Spleen (tissue), 11 donors: Measurements from ENCODE around the gene MSH3. TPM values are rescaled to one million over a fixed set of nuclear protein-coding genes. Genes with fewer than 3 reads are reported as not detected.

Experiments used
- DNase-seq: peaks from one replicate; pipeline ENCODE4 v3.0.0-alpha.2; 2020
- H3K27ac ChIP-seq, 8 donors: fragments of 200-600 bp; sonication (generic) in 7 of 8; 1 replicate in 4 of 8; 2 replicates in 4 of 8; pipeline versions ENCODE4 v1.5.0 to v1.8.0; 2016 to 2021; ENCODE audit warnings: inconsistent platforms in 4 of 8, mild to moderate bottlenecking in 4 of 8, moderate library complexity in 1 of 8
- H3K27me3 ChIP-seq, 7 donors: fragments of 200-600 bp; sonication (generic) in 6 of 7; replicated peaks in 1 of 7; 1 replicate in 4 of 7; 2 replicates in 3 of 7; pipeline versions ENCODE4 v1.5.0 to v1.8.0; 2016 to 2021; ENCODE audit warnings: inconsistent platforms in 3 of 7, mild to moderate bottlenecking in 1 of 7
- H3K36me3 ChIP-seq, 6 donors: fragments of 200-600 bp; sonication (generic) in 5 of 6; 1 replicate in 4 of 6; 2 replicates in 2 of 6; pipeline versions ENCODE4 v1.5.0 to v1.8.0; 2016 to 2021; ENCODE audit warnings: inconsistent platforms in 2 of 6
- H3K4me1 ChIP-seq, 6 donors: fragments of 200-600 bp; sonication (generic) in 5 of 6; 1 replicate in 3 of 6; 2 replicates in 3 of 6; pipeline versions ENCODE4 v1.5.0 to v1.8.0; 2016 to 2021; ENCODE audit warnings: inconsistent platforms in 3 of 6
- H3K4me3 ChIP-seq, 8 donors: fragments of 200-600 bp; sonication (generic) in 7 of 8; 1 replicate in 4 of 8; 2 replicates in 4 of 8; pipeline versions ENCODE4 v1.5.0 to v1.8.0; 2016 to 2021; ENCODE audit warnings: inconsistent platforms in 4 of 8, mild to moderate bottlenecking in 4 of 8, moderate library complexity in 2 of 8
- H3K9me3 ChIP-seq, 8 donors: fragments of 200-600 bp; sonication (generic) in 7 of 8; 1 replicate in 4 of 8; 2 replicates in 4 of 8; pipeline versions ENCODE4 v1.5.0 to v1.8.0; 2016 to 2021; ENCODE audit warnings: inconsistent platforms in 4 of 8
- CTCF ChIP-seq, 11 experiments: fragments of 200-600 bp in 7 of 11; fragments of 450-650 bp in 4 of 11; sonication (generic) in 4 of 11; IDR thresholded peaks in 8 of 11; conservative IDR thresholded peaks in 3 of 11; 1 replicate in 7 of 11; 2 replicates in 4 of 11; pipeline versions ENCODE4 v1.4.0 to v1.8.0; 2016 to 2021; ENCODE audit warnings: antibody characterized with exemption in 11 of 11, inconsistent platforms in 4 of 11, mild to moderate bottlenecking in 1 of 11
- POLR2A ChIP-seq, 3 donors: fragments of 450-650 bp; IDR thresholded peaks; one replicate each; pipeline ENCODE4 v1.5.1; 2017; ENCODE audit warnings: antibody characterized with exemption in 3 of 3, mild to moderate bottlenecking in 1 of 3
- POLR2AphosphoS5 ChIP-seq, 3 donors: sonication (generic); formaldehyde crosslinking; IDR thresholded peaks; one replicate each; pipeline ENCODE4 v1.5.1; 2017; ENCODE audit warnings: antibody characterized with exemption in 3 of 3
- WGBS, 5 donors: extraction: QIAGEN DNeasy Blood & Tissue Kit in 3 of 5; methylation state at CpG; one replicate each; pipeline versions ENCODE4 v1.1.5 to v1.1.7; 2013 to 2018; 5-methylcytosine and 5-hydroxymethylcytosine counted together
- intact Hi-C: fragments of 100-400 bp; cut with DNase I; formaldehyde crosslinking; loops from one replicate; pipeline ENCODE4 v1.15.0; 2023; ENCODE audit warnings: low total_unique reads
- polyA plus RNA-seq, 3 donors: library from polyadenylated mRNA; stranded (reverse); fragments of 200-250 nt; gene quantifications; one replicate each; pipeline ENCODE4 v1.2.1, GENCODE V29; 2013
- total RNA-seq, 7 donors: library from RNA; depleted of rRNA in 3 of 7; stranded (reverse); fragments of >200 nt in 3 of 7; fragmentation: NEBNext Ultra II Directional in 4 of 7; extraction: Animal tissue kit (Norgen Biotek cat#: 25700) in 4 of 7; gene quantifications; one replicate each; pipeline versions ENCODE4 v1.1.0 to v1.2.1, GENCODE V29; 2016 to 2021
- donor health status: healthy with polysubstance abuse.
- donor health status: DM: no; HTN: no; CAD: no; lungs with moderate emphysema.
- donor health status: DM: no; HTN: no; CAD: no.
- donor health status: Bipolar disorder and iron deficiency.
- donor health status: healthy.
- donor health status: DM: no; HTN: no; CAD: no.
- donor health status: DM: yes; HTN: yes; CAD: no.

Gene MSH3
- total and polyA plus RNA-seq, 10 donors, result 2.3 to 17.0 (median 14.6) TPM

DNA sequence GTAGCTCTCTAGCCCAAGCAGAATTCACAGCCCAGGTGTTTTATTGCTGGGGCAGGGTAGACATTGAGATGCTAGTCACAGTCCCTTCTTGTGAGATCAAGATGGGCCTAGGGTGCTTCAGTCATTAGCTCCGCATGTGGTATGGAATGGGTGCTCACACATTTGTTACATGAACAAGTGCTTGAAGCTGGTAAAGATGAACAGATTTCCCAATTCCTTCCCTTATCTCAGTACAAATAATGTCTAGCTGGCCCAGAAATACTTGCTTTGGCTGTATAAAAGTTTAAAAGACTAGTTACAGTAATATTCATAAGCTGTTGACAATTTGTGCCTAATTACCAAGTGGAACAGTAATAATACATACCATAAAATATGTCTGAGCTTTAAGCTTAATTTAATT, 143.7 kb downstream of the MSH3 start:
- no peak for DNase-seq
- no peak for TF ChIP-seq POLR2AphosphoS5 (IDR thresholded peaks at IDR 0.05)
- TF ChIP-seq CTCF (IDR thresholded peaks at IDR 0.05 in 8 of 11, conservative IDR thresholded peaks at IDR 0.05 in 3 of 11), result no peak
- TF ChIP-seq POLR2A (IDR thresholded peaks at IDR 0.05), result no peak
- Histone ChIP-seq H3K9me3 (no peaks in the 10 kb centered on the region), H3K27me3 (no peaks in the 10 kb centered on the region), H3K36me3 (peaks cover 0 to 97% (median 25%) of the 10 kb centered on the region in 6 donors), H3K27ac (no peak overlapping the region), H3K4me3 (no peak overlapping the region), H3K4me1 (no peaks in the 10 kb centered on the region)
- 94 to 100% (median 97%) methylated on average over 1 of the region's 1 CpG for WGBS, 5 donors
- intact Hi-C loops, result no loop called here

- Histone ChIP-seq H3K4me3 (no peak overlapping the region), H3K27me3 (no peaks in the 10 kb centered on the region), H3K4me1 (no peaks in the 10 kb centered on the region), H3K36me3 (peaks cover 0 to 95% (median 21%) of the 10 kb centered on the region in 6 donors), H3K9me3 (no peaks in the 10 kb centered on the region), H3K27ac (no peak overlapping the region)
- intact Hi-C loops, result no loop called here
- no peak for DNase-seq
- no peak for TF ChIP-seq POLR2A (IDR thresholded peaks at IDR 0.05)
- no peak for TF ChIP-seq POLR2AphosphoS5 (IDR thresholded peaks at IDR 0.05)
- TF ChIP-seq CTCF (IDR thresholded peaks at IDR 0.05 in 8 of 11, conservative IDR thresholded peaks at IDR 0.05 in 3 of 11), result no peak
Observed at GRCh38 chr5:80798633-80799032, 144.2 kb downstream of the MSH3 start.

DNA sequence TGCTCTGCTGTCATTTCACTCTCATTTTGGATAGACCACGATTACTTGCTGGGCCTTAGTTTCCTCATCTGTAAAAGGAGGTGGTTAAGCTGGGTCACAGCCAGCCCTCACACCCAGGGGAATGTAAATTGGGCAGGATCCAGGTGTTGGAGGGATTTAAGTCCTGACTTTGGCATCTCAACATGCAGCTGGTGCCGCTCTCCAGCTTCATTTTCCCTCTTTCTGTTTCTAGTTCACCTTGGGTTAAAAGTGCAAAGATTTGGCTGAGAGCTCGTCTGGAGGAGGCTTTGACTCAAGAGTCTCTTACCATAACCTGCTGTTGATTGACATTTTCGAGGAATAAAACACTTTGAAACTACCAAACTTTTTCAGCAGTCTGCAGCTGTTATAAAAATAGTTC, 144.6 kb downstream of the MSH3 start:
- Histone ChIP-seq H3K4me1 (no peaks in the 10 kb centered on the region), H3K27me3 (no peaks in the 10 kb centered on the region), H3K36me3 (peaks cover 0 to 91% (median 17%) of the 10 kb centered on the region in 6 donors), H3K9me3 (no peaks in the 10 kb centered on the region), H3K27ac (no peak overlapping the region), H3K4me3 (no peak overlapping the region)
- DNase-seq, result no peak
- WGBS, 5 donors, result 75 to 91% (median 86%) methylated on average over 4 of the region's 4 CpGs
- intact Hi-C loops, result no loop called here
- TF ChIP-seq CTCF (IDR thresholded peaks at IDR 0.05 in 8 of 11, conservative IDR thresholded peaks at IDR 0.05 in 3 of 11), result no peak
- TF ChIP-seq POLR2AphosphoS5 (IDR thresholded peaks at IDR 0.05), result no peak
- no peak for TF ChIP-seq POLR2A (IDR thresholded peaks at IDR 0.05)

GRCh38 chr5:80799573-80799972, 145.1 kb downstream of the MSH3 start:
- no peak overlapping the region for H3K27ac ChIP-seq
- TF ChIP-seq POLR2AphosphoS5 (IDR thresholded peaks at IDR 0.05) (no peak), CTCF (IDR thresholded peaks at IDR 0.05 in 8 of 11, conservative IDR thresholded peaks at IDR 0.05 in 3 of 11) (no peak), POLR2A (IDR thresholded peaks at IDR 0.05) (no peak)
- intact Hi-C loops, result no loop called here
- WGBS, 5 donors, result 95 to 100% (median 98%) methylated on average over 2 of the region's 2 CpGs
- H3K4me1 ChIP-seq, result no peaks in the 10 kb centered on the region
- no peaks in the 10 kb centered on the region for H3K9me3 ChIP-seq
- H3K27me3 ChIP-seq, result no peaks in the 10 kb centered on the region
- H3K4me3 ChIP-seq, result no peak overlapping the region
- DNase-seq, result no peak
- H3K36me3 ChIP-seq, result peaks cover 0 to 89% (median 14%) of the 10 kb centered on the region in 6 donors
